ENCODE data around the gene ZBTB20. TPM values are rescaled to one million over a fixed set of nuclear protein-coding genes. Genes with fewer than 3 reads are reported as not detected.

Gene ZBTB20
- total and polyA plus RNA-seq, 4 donors = 0.74 to 77.1 (median 27.9) TPM

GRCh38 chr3:115019900-115020299 is 127.2 kb downstream of the ZBTB20 start:
- WGBS, 2 donors = 9 to 38% methylated on average over 1 of the region's 1 CpG
- Histone ChIP-seq H3K27ac (ENCODE audit: low read depth in 1 of 2, low read length in 1 of 2) (no peak overlapping the region), H3K9me3 (ENCODE audit: control insufficient read depth in 4 of 4, insufficient read depth in 3 of 4, low read length in 3 of 4) (peaks cover 0 to 2% (median 0%) of the 10 kb centered on the region in 4 donors), H3K27me3 (ENCODE audit: control insufficient read depth in 3 of 3, insufficient read depth in 3 of 3, low read length in 2 of 3) (no peaks in the 10 kb centered on the region), H3K36me3 (ENCODE audit: control insufficient read depth in 4 of 4, insufficient read depth in 4 of 4, low read length in 4 of 4) (peaks cover 0 to 2% (median 0%) of the 10 kb centered on the region in 4 donors), H3K4me3 (no peak overlapping the region), H3K9ac (ENCODE audit: insufficient read depth in 1 of 2, low read length in 2 of 2) (no peak overlapping the region), H3K4me1 (ENCODE audit: control insufficient read depth in 5 of 5, insufficient read depth in 5 of 5, low read length in 5 of 5) (peaks cover 0 to 4% (median 0%) of the 10 kb centered on the region in 5 donors)
- DNase-seq = peak in 2 of 3 donors; percentile 16 to 46
- ATAC-seq (ENCODE audit: insufficient read depth, low FRiP score) = no peak
- no peak for TF ChIP-seq CTCF (IDR thresholded peaks at IDR 0.05; ENCODE audit: control extremely low read depth, extremely low read depth)

- ATAC-seq (ENCODE audit: insufficient read depth, low FRiP score) = no peak
- 85 to 91% methylated on average over 2 of the region's 2 CpGs for WGBS, 2 donors
- Histone ChIP-seq H3K9me3 (ENCODE audit: control insufficient read depth in 4 of 4, insufficient read depth in 3 of 4, low read length in 3 of 4) (peaks cover 0 to 2% (median 0%) of the 10 kb centered on the region in 4 donors), H3K4me1 (ENCODE audit: control insufficient read depth in 5 of 5, insufficient read depth in 5 of 5, low read length in 5 of 5) (no peaks in the 10 kb centered on the region), H3K9ac (ENCODE audit: insufficient read depth in 1 of 2, low read length in 2 of 2) (no peak overlapping the region), H3K27ac (ENCODE audit: low read depth in 1 of 2, low read length in 1 of 2) (no peak overlapping the region), H3K27me3 (ENCODE audit: control insufficient read depth in 3 of 3, insufficient read depth in 3 of 3, low read length in 2 of 3) (no peaks in the 10 kb centered on the region), H3K36me3 (ENCODE audit: control insufficient read depth in 4 of 4, insufficient read depth in 4 of 4, low read length in 4 of 4) (peaks cover 0 to 2% (median 0%) of the 10 kb centered on the region in 4 donors), H3K4me3 (no peak overlapping the region)
- TF ChIP-seq CTCF (IDR thresholded peaks at IDR 0.05; ENCODE audit: control extremely low read depth, extremely low read depth) = no peak
- DNase-seq = no peak
These were observed 128.4 kb downstream of the ZBTB20 start for GRCh38 chr3:115018694-115019093.

GRCh38 chr3:115007966-115008365 is 139.1 kb downstream of the ZBTB20 start:
- TF ChIP-seq CTCF (IDR thresholded peaks at IDR 0.05; ENCODE audit: control extremely low read depth, extremely low read depth) = no peak
- ATAC-seq (ENCODE audit: insufficient read depth, low FRiP score) (no peak), DNase-seq (no peak)
- Histone ChIP-seq H3K9ac (ENCODE audit: insufficient read depth in 1 of 2, low read length in 2 of 2) (no peak overlapping the region), H3K4me1 (ENCODE audit: control insufficient read depth in 5 of 5, insufficient read depth in 5 of 5, low read length in 5 of 5) (no peaks in the 10 kb centered on the region), H3K27me3 (ENCODE audit: control insufficient read depth in 3 of 3, insufficient read depth in 3 of 3, low read length in 2 of 3) (no peaks in the 10 kb centered on the region), H3K9me3 (ENCODE audit: control insufficient read depth in 4 of 4, insufficient read depth in 3 of 4, low read length in 3 of 4) (peaks cover 0 to 4% (median 0%) of the 10 kb centered on the region in 4 donors), H3K4me3 (no peak overlapping the region), H3K27ac (ENCODE audit: low read depth in 1 of 2, low read length in 1 of 2) (no peak overlapping the region), H3K36me3 (ENCODE audit: control insufficient read depth in 4 of 4, insufficient read depth in 4 of 4, low read length in 4 of 4) (peaks cover 0 to 6% (median 1%) of the 10 kb centered on the region in 4 donors)
- 92 to 95% methylated on average over 1 of the region's 1 CpG for WGBS, 2 donors
